HG03108 (cell line): Measurements from ENCODE around the gene STARD13.
A peak's percentile ranks its signal among the peaks of the same experiment; 100 is the strongest.
"Not testable (repeated sequence)": the region's sequence is repeated elsewhere in the genome, so short reads cannot be mapped to it uniquely, and the experiment has no call there.

Experiments used
- ATAC-seq: cut with Tn5 transposase; IDR thresholded peaks from one replicate; pipeline ENCODE4 v1.9.1; 2021; ENCODE audit warnings: moderate library complexity; ENCODE audit not compliant: unreplicated experiment

The STARD13 gene

DNA sequence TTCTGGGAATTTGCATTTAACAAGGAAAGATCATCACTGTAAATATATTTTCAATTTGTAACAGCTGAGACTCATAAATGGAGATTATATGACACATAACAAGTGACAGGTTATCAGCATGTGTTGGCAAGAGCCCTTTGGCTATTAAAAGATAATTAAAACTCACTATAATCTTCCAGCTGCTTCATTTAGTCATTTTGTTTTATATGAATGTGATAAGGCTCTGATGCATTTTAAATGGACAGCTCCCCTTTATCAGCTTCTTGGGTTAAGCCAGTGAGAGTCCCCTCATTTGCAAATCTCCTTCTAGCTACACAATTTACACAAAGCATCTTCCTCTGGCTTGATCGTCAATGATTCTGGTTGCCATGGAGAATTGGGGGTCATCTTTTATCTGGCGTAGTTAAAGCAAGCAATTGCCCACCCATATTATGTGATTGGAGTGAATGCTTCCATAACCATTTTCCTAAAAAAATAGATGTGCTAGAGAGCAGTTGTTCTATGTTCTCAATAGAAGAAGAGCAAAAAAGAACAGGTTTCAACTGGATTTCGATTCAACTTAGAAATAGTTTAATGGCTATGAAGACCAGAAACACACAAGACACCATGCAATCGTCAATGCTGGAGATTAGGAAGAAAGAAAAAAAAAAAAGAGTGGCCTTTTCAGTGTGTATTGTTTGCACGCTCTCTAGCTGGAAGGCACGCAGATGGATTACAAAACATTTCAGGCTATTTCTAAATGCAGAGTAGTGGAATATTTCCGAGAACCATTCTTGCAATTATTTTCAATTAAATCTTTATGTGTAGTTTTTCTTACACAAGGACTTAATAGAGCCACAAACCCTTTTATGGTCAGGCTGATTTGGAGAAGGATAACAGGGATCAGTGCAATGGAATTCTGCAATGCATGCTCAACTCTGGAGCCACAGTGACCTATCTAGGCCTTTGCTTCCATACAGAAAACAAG lies 27.4 kb downstream of the STARD13 start:
- no peak for ATAC-seq

DNA sequence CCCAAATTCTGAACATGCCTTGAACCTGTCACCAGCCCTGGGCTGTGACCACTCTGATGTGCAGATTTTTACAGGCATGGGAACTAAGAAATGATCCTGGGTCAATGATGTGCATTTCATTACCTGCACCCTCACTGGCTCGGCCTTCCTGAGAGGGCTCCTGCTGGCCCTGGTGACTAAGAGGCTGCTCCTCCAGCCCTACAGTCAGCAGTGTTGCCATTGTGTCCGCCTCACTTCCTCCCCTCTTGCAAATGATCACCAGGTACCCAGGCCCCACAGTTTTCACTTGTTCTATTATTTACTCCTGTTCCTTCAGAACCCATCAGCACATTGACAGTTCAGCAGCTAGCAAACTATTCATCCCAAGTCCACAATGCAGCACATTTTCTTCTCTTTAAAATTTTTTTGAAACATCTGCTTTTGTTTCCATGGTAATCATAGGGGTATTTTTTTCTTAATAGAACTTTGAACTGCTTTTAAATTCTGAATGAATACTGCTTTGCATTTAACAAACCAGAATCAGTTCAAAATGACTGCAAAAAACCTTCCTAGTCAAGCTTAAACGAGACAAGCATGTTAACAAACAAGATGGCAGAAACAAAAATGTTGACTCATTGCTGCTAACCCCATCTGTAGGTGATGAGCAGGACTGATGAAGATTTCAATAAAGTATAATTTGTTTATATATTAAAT lies 29.3 kb downstream of the STARD13 start:
- ATAC-seq = no peak

GRCh38 chr13:33252135-33252534 lies 33.4 kb downstream of the STARD13 start:
- no peak for ATAC-seq

DNA sequence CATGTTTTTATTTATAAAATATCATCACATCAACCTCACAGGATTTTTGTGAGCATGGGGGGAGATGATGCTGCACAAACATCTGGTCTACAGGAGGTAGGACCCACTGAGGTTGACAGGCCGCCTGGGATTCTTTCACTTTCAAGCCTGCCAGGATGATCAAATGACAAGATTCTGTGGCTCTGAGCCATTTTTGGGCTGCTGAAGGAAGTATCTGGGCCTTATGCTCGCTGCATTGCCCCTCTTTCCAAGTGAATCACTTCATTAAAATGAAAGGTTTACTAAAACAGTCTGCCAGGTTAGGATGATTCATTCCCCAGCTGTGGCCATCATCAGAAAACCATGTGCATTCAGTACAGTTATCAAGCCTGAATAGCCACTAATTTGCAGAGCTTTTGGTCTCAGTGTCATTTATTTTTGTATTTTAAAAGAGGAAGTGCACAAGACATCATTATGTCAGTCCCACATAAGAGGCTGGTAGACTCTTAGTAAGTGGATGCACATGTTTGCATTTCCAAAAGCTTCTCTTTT lies 34.4 kb downstream of the STARD13 start:
- ATAC-seq = peak; percentile 55

DNA sequence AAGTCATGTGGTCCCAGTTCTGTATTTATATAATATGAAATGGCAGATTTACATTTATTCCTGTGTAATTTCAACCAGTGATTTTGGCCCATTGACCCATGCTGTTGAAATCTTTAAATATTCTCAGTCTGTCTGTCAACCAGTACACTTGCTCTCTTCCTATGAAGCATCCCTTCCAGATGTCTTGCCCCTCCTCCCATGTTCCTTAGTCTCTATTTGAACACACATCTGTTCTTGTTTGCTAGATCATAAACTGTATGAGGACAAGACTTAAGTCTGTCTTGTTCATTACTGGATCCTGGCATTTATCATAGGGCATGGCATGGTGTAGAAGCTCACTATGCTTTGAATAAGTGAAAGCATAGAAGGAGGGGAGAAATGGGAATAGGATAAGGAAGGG lies 34.9 kb downstream of the STARD13 start:
- no peak for ATAC-seq

DNA sequence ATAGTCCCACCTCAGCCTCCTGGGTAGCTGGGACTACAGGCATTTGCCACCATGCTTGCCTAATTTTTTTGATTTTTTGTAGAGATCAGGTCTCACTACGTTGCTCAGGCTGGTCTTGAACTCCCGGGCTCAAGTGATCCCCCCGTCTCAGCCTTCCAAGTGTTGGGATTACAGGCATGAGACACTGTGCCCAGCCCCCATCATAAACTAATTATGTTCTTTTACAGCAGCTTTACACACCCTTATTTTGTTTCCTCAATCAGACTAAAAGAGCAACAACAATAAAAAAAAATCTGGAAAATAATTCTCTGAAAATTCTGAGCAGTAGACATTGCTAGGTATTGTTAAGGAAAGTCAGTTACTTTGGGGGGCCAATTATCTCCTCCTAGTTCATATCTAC lies 35.7 kb downstream of the STARD13 start:
- no peak for ATAC-seq

DNA sequence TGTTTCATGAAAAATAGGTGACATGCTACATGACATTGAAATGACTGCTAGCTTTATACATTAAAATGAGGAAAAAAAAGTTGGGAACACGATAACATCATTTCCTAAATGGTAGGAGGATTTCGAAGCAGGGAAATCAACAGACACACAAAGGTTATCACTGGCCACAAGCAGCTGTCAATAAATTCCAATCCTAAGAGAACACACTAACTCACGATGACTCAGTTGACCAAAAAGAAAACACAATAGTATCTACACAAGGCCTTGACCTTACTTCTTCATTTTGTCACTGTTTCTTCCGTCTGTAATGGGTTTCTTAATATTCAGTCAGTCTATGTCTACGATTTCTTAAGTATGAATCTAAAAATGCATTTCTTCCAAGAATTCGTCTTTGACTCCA lies 36.5 kb downstream of the STARD13 start:
- ATAC-seq = no peak

GRCh38 chr13:33245505-33246158 lies 39.9 kb downstream of the STARD13 start:
- ATAC-seq = no peak

- ATAC-seq = no peak
Measured at GRCh38 chr13:33244907-33245287, 40.7 kb downstream of the STARD13 start.

DNA sequence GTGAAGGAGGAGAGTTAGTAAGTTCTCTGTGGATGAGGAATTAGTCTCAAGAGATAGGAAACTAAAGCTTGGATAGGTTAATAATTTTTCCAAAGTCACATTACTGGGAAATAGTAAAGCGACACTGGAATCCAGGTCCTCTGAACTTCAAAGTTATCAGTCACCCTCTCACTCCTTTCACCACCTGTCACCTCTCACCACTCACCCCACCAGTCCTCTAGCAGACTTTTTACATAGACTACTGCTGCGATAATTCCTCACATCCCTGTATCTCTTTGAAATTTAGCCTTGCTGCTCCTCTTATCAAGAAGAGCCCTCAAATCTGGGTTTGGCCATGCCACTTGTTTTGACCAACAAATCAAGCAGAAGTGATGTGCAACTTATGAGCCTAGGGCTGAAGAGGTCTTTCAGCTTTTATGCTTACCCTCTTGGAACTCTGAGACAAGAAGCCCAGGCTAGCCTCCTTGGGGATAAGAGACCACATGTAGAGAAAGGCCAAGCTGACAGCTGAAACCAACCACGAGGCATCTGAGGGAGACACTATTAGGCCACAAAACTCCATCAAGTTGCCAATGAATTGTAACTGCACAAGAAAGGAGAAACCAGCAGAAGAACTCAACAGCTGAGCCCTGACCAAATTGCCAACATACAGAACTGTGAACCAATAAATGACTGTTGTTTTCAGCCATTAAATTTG lies 41.2 kb downstream of the STARD13 start:
- no peak for ATAC-seq

GRCh38 chr13:33242984-33243617 lies 42.5 kb downstream of the STARD13 start:
- ATAC-seq = no peak

- ATAC-seq = not testable (repeated sequence)
Measured at GRCh38 chr13:33242372-33242771, 43.2 kb downstream of the STARD13 start.

DNA sequence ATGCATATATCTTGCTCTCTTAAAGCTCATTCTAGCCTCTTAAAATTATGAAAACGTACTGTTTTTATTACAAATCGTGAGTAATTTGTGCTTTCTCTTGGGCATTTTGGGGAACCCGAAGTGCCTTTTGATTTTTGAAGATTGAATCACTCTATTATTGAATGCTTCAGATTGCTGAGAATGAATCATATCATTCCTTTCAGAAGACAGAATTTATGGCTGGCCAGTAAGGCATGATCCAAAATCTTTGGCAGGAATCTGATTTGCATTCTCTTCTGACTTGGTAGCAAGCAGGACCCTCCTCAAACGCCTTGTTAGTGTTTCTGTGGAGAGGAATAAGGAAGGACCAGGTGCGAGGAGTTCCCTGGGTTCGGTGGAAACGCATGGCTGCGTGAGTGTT lies 49.5 kb downstream of the STARD13 start:
- no peak for ATAC-seq

- no peak for ATAC-seq
Measured at GRCh38 chr13:33235564-33235963, 50.0 kb downstream of the STARD13 start.

GRCh38 chr13:33235078-33235477 lies 50.5 kb downstream of the STARD13 start:
- ATAC-seq = no peak

DNA sequence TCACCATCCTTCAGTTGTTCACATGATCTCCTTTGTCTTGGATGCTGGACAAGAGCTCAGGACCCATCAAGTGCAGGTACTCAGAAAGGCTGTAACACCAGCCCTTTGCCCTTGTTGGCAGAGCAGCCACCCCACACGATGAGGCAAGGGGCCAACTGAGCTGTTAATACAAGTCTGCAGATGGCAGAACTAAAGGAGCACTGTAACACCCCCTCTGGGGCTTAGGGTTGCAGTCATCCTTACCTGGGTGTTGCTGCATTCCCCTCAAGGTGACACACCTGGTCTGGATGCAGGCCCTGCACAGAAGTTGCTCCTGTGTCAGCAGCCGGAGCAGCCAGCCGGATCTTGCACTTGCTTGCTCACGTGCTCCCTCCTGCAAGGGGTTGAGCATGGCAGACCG lies 52.0 kb downstream of the STARD13 start:
- no peak for ATAC-seq

DNA sequence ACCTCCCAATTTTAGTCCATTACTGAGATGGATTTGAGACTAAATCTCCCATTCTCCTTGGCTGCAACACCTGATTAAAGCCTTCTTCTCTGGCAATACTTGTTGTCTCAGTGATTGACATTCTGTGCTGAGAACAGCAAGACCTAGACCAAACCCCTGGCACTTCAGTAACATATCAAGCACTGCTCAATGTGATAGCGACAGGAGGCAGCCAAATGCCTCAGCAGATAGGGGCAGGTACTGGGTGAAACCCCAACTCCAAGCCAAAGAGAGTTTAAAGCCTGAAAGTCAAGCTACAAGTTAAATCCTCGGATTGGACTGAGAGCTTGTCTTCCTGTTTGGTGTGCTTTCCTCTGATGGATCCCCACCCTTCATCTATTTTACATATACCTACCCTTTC lies 52.7 kb downstream of the STARD13 start:
- no peak for ATAC-seq

- no peak for ATAC-seq
Measured at GRCh38 chr13:33231339-33231738, 54.2 kb downstream of the STARD13 start.

DNA sequence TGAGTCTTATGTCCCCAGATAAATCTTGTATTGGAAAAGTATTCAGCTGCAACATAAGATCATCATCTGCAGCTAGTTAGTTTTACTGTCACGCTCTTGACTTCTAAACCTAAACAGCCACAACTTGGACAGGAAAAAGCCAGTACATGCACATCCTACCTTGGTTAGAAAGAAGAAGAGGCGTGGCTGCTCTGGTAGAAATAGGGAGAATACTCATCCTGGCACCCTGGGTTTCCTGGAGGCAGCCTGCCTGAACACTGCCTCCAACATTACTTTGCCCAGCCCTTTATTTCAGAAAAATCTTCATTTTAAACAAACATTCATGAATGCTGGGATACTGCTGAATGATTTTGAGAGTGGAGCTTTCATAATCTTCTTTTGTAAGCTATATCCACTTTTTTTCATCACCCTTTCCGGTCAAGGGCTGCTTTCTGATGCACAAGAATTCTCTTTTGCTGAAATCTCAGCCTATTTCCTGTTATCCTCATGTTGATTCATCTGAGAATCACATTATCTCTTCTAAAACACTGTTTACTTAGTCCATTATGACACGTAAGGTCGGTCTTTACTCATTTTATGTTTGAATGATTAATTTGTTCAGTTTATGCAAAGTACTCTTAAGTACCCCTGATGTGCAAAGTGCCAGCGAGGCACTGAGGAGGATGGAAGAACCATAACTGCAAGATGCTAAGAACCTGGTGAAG lies 55.2 kb downstream of the STARD13 start:
- ATAC-seq = no peak
